ENCODE measurements around the gene TAF1A. TPM values are rescaled to one million over a fixed set of nuclear protein-coding genes. Genes with fewer than 3 reads are reported as not detected.

TAF1A gene
- polyA plus RNA-seq (ENCODE audit: low read depth in 6 of 6): 10 to 100 TPM in 5 of 6 donors, 1 to 10 TPM in 1; 4.5 to 23.0 (median 15.1) TPM

DNA sequence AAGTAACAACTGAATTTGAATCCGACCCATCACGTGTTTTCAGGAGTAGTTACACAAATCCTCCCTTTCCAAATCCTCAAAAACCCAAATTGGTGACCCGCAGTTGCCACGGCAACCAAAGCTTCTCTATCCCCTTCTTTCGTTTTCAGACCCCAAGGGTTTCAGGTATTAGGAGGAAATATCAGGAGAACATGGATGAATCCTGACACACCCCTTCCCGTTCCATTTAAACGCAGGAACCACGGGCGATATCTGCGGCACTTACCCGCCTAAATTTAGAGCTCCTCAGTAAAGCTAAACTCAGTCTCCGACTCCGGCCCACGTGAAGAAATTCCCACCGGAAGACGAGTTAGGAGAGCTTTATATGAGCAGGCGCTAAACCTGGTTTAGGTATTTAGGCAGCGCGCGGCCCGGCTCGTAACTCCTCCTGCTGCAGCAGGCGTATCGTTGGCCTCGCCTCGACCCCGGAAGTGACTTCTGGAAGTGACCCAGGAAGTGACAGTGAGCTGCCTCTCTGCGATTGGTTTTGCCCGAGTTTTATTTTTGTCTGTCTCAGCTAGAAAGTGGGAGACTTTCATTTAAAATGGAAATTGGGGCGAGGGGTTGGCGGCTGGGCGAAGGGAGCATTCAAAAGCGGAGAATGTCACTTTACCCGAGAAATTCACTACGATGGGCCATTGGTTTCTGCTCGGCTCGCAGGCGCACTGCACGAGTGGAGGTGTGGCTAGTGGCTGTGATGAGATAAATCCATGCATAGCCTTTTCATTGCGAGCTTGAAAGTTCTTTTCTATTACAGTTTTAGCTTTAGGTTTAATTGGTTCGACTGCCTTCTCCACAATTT lies at the start of gene TAF1A:
Gene TAF1A (minus strand): TSS at position 472 of the 841 bp plus-strand sequence.
- ATAC-seq (ENCODE audit: low read depth in 2 of 2): peak; percentile 100
- H3K4me1 Mint-ChIP-seq: peaks cover 35 to 49% (median 46%) of the 10 kb centered on the region in 3 donors
- H3K36me3 Mint-ChIP-seq: no peaks in the 10 kb centered on the region

DNA sequence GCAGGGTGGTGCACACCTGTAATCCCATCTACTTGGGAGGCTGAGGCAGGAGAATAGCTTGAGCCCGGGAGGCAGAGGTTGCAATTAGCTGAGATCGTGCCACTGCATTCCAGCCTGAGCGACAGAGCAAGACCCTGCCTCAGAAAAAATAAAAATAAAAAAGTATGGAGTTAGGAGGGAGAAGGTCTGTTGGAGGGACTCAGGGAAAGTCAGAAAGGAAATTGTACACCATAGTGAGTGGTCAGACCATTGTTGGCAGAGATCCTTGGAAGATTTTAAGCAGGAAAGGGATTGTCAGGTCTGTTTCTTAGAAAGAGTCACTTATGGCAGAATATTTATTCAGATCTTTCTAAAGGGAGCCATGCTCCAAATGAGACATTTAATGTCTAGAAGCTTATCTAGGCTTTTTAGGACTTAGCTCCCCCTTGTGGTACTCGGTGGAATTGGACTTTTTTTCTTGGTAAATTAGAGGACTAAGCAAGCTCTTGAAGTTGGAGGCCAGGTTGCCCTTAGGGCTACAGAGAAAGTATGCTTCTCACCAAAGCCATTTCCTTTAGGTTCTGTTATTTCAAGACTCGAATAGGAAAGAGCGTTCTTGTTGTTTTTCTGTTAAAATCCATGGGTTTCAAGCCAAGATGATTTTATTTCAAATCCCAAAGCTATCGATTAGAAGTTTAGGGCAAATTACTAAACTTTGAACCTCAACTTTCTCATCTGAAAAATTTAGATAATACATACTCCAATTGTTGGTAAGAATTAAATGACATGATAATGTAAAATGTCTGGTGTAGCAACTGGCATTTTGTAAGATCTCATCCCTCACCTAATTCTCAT lies 44.7 kb upstream of the TAF1A start:
- Mint-ChIP-seq H3K36me3 (peaks cover 13 to 17% of the 10 kb centered on the region in 2 donors), H3K4me3 (peak overlapping the region in 4 of 8 donors; percentile 1 to 29 (median 19)), H3K9me3 (no peaks in the 10 kb centered on the region), H3K27me3 (no peaks in the 10 kb centered on the region), H3K4me1 (peaks cover 7 to 23% (median 17%) of the 10 kb centered on the region in 3 donors), H3K27ac (peak overlapping the region in 3 of 6 donors; percentile 29 to 71 (median 64))
- peak; percentile 75 for DNase-seq
- peak; percentile 79 to 85 for ATAC-seq (ENCODE audit: low read depth in 2 of 2)

More for the DNA sequence above, at the start of gene TAF1A:
- Mint-ChIP-seq H3K27me3 (no peaks in the 10 kb centered on the region), H3K27ac (peak within 1 kb of the TSS; percentile 91 to 99 (median 98)), H3K9me3 (no peaks in the 10 kb centered on the region), H3K4me3 (peak within 1 kb of the TSS; percentile 92 to 99 (median 98))
- peak; percentile 80 for DNase-seq

DNA sequence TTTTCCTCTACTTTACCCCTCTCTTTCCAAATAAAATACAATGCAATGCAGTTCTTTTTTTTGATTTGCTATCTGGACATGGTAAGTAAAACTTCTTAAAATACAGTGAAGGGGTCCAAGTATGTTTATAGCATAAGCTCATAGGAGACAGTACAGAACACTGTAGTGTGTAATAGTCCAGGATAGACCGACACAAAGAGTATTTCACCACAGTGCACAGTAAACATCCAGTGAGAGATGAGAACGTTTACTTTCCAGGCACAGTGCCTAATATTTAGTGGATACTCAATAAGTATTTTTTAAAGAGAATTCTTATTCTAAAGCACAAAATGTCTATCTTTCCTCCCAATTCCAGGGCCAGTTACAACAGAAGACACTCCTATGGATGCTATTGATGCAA lies 43.0 kb upstream of the TAF1A start:
- no peaks in the 10 kb centered on the region for H3K27me3 Mint-ChIP-seq
- peak overlapping the region in 1 of 8 donors; percentile 3 for H3K4me3 Mint-ChIP-seq
- no peaks in the 10 kb centered on the region for H3K9me3 Mint-ChIP-seq
- peaks cover 20 to 24% of the 10 kb centered on the region in 2 donors for H3K36me3 Mint-ChIP-seq
- peaks cover 7 to 23% (median 17%) of the 10 kb centered on the region in 3 donors for H3K4me1 Mint-ChIP-seq
- no peak for DNase-seq
- ATAC-seq (ENCODE audit: low read depth in 2 of 2): no peak
- H3K27ac Mint-ChIP-seq: no peak overlapping the region

DNA sequence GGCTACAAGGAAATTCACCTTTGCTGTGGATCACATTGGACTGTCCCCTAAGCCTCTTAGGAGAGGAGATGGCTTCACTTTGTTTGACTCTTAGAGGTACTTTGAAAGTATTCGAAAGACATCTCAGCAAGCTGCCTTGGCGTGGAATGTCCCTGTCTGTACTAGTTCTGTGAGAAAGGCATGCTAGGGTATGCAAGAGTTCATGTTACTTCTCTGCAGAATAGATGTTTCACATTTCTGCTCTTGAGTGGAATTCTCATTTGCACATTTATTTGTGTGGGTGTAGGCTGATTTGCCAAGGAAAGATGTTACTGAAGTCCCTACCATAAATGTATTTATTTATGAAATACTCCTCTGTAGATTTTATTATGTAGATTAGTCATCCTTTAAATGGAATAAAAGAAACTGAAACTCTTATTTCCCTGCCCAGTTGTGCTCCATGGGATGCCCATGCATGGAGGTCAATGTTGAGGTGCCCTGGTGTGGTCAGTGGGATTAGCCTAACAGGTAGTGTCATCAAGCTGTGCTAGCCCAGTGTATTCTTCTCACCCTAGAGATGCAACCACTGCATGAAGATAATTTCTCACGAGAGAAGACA lies 42.0 kb upstream of the TAF1A start:
- peaks cover 24 to 28% of the 10 kb centered on the region in 2 donors for H3K36me3 Mint-ChIP-seq
- H3K4me1 Mint-ChIP-seq: peaks cover 7 to 23% (median 17%) of the 10 kb centered on the region in 3 donors
- no peaks in the 10 kb centered on the region for H3K27me3 Mint-ChIP-seq
- H3K4me3 Mint-ChIP-seq: no peak overlapping the region
- no peaks in the 10 kb centered on the region for H3K9me3 Mint-ChIP-seq
- ATAC-seq (ENCODE audit: low read depth in 2 of 2) (no peak), DNase-seq (no peak)
- H3K27ac Mint-ChIP-seq: no peak overlapping the region

DNA sequence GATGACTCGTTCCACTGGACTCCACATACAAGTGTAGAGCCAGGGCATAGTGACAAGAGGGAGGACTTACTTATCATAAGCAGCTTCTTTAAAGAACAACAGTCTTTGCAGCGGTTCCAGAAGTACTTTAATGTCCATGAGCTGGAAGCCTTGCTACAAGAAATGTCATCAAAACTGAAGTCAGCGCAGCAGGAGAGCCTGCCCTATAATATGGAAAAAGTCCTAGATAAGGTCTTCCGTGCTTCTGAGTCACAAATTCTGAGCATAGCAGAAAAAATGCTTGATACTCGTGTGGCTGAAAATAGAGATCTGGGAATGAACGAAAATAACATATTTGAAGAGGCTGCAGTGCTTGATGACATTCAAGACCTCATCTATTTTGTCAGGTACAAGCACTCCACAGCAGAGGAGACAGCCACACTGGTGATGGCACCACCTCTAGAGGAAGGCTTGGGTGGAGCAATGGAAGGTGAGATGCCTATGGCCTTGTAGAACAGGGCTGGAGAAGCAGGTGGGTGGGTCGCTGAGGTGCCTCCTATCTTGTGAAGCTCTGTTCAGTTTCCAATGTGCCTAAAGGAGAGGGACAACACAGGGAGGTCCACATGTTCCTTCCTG lies 40.3 kb upstream of the TAF1A start:
- H3K27me3 Mint-ChIP-seq: no peaks in the 10 kb centered on the region
- peaks cover 23 to 28% of the 10 kb centered on the region in 2 donors for H3K36me3 Mint-ChIP-seq
- DNase-seq (no peak), ATAC-seq (ENCODE audit: low read depth in 2 of 2) (no peak)
- H3K27ac Mint-ChIP-seq: no peak overlapping the region
- no peak overlapping the region for H3K4me3 Mint-ChIP-seq
- H3K4me1 Mint-ChIP-seq: peaks cover 7 to 23% (median 17%) of the 10 kb centered on the region in 3 donors
- H3K9me3 Mint-ChIP-seq: no peaks in the 10 kb centered on the region

DNA sequence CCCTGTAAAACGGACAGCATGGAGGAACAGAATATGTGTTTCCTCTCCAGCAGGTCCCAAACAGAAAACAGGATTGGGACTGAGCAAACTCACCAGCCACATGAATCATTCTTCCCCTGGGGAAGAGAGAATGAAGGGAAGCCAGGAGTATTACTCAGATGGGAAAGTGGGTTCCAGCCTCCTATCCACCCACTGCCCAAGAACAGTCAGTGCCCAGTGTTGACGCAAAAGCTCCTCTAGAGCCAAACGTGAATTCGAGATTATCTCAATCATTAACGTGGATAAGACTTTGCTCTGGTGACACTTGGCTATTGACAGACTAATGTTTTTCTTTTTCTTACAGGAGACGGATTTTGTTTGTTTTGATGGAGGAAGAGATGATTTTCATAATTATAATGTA lies 37.5 kb upstream of the TAF1A start:
- DNase-seq (no peak), ATAC-seq (ENCODE audit: low read depth in 2 of 2) (no peak)
- Mint-ChIP-seq H3K4me3 (no peak overlapping the region), H3K36me3 (peaks cover 29 to 42% of the 10 kb centered on the region in 2 donors), H3K4me1 (peaks cover 2 to 8% (median 5%) of the 10 kb centered on the region in 3 donors), H3K27me3 (no peaks in the 10 kb centered on the region), H3K27ac (peak overlapping the region in 2 of 6 donors; percentile 9 to 59), H3K9me3 (no peaks in the 10 kb centered on the region)

DNA sequence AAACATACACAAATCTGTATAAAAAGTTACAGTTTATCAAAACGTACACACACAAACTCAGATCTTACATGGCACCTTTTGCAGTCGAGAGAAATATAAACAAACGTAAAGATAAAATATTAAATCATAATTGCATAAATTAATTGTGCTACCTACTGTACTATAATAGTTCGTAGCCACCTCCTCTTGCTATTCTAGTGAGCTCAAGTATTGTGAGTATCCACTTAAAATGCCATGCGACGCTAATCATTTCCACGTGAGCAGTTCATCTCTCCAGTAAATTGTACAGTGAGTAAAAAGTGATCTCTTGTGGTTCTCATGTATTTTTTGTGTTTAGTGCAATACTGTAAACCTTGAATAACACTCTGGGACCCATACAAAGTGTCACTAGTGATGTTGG lies 34.5 kb upstream of the TAF1A start:
- no peak for ATAC-seq (ENCODE audit: low read depth in 2 of 2)
- no peak overlapping the region for H3K4me3 Mint-ChIP-seq
- no peaks in the 10 kb centered on the region for H3K9me3 Mint-ChIP-seq
- peaks cover 10 to 28% (median 12%) of the 10 kb centered on the region in 3 donors for H3K4me1 Mint-ChIP-seq
- H3K27me3 Mint-ChIP-seq: no peaks in the 10 kb centered on the region
- H3K27ac Mint-ChIP-seq: no peak overlapping the region
- DNase-seq: no peak
- H3K36me3 Mint-ChIP-seq: peaks cover 23 to 36% of the 10 kb centered on the region in 2 donors

DNA sequence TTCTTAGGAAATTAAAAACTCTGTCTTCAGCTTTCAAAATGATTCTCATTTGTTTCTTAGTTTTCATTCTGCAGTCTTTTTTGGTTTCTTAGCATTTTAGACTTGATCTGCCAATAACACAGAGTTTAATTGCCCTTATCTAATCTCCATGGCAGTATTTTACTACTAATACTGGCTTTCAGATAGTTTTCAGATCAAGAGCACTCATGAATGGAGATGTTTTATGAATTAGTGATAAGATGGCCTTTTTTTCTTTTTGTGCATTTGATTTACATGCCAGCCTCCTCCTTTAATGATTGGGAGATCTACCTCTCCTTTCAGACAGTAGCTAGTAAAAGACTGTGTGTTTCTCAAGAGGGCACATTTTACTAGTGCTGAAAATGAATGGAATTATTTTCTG lies 33.7 kb upstream of the TAF1A start:
- Mint-ChIP-seq H3K9me3 (no peaks in the 10 kb centered on the region), H3K36me3 (peaks cover 17 to 29% of the 10 kb centered on the region in 2 donors), H3K27me3 (no peaks in the 10 kb centered on the region), H3K4me1 (peaks cover 15 to 34% (median 20%) of the 10 kb centered on the region in 3 donors), H3K4me3 (peak overlapping the region in 1 of 8 donors; percentile 49), H3K27ac (no peak overlapping the region)
- ATAC-seq (ENCODE audit: low read depth in 2 of 2): no peak
- no peak for DNase-seq

DNA sequence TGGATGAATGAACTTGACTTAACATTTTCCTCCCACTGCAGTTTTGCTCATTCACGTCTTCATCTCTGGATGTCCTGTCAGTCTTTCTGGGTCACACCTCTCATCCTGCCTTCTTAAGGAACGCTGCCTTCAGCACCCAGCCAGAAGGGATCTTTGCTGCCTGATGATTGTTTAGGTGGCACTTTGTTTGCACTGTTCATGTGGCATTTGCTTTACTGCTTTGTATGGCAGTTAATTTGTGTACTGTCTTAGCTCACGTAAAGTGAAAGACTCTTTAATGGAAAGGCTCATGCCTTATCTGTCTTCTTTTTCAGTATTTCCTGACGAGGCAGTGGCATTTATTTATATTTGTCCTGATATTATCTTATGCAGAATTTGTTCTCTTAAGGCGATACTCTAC lies 33.0 kb upstream of the TAF1A start:
- Mint-ChIP-seq H3K27me3 (no peaks in the 10 kb centered on the region), H3K9me3 (no peaks in the 10 kb centered on the region), H3K4me1 (peaks cover 15 to 34% (median 20%) of the 10 kb centered on the region in 3 donors), H3K36me3 (peaks cover 10 to 22% of the 10 kb centered on the region in 2 donors), H3K27ac (peak overlapping the region in 1 of 6 donors; percentile 21), H3K4me3 (peak overlapping the region in 1 of 8 donors; percentile 49)
- no peak for ATAC-seq (ENCODE audit: low read depth in 2 of 2)
- DNase-seq: no peak

DNA sequence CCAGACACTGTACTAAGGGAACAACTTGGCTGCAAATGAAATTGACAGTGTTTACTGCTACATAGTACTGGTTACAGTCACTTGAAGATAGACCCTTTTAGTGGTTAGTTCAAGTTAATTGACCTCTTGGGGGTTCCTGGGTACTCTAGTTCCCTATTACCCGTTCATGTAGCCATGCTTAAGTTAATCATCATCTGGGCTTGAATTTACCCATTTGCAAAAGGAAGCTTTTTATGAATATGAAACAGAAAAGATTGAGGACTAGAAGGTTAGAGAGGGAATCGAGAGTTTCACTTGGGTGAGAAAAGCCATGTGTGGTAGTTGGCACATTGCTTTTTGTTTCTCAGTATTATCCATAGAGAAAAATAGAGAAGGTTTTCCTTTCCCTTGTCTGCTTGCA lies 30.8 kb upstream of the TAF1A start:
- no peaks in the 10 kb centered on the region for H3K9me3 Mint-ChIP-seq
- H3K4me3 Mint-ChIP-seq: peak overlapping the region in 1 of 8 donors; percentile 94
- peak overlapping the region in 1 of 6 donors; percentile 9 for H3K27ac Mint-ChIP-seq
- no peak for DNase-seq
- no peak for ATAC-seq (ENCODE audit: low read depth in 2 of 2)
- H3K27me3 Mint-ChIP-seq: peaks cover 1 to 4% (median 2%) of the 10 kb centered on the region in 3 donors
- peaks cover 15 to 42% (median 27%) of the 10 kb centered on the region in 3 donors for H3K4me1 Mint-ChIP-seq
- H3K36me3 Mint-ChIP-seq: peaks cover 5 to 14% of the 10 kb centered on the region in 2 donors

DNA sequence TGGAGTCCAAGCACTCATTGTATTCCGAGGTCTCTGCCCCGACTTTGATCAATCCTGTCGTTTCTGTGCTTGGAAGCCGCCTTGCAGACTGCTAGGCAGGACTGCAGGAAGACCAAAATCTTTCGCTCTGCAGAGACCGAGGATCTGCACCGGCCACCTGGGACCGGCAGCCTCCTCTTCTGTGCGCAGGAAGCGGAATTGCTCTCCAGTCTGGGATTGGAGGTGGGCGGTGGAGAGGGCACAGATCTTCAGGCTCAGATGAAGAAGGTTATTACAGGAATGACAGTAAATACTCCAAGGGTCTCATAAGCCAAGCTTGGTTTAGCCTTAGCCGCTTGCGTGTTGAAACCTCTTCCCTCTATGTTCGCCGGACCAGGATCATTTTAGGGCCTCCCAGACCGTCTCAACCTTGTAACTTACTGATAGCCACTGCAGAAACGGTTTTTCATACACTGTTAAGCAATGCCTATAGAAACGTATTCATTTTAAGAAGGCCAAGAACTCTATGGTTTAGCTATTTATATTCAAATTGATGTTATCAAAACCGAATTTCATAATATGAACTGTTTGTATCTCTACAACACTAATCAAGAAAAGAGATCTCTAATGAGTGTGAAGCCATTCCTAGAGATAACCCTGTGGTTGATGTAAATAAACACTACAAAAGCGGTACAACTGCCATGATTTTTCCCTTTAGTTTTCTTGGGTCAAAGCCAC lies 29.3 kb upstream of the TAF1A start:
- H3K36me3 Mint-ChIP-seq: peaks cover 5 to 14% of the 10 kb centered on the region in 2 donors
- ATAC-seq (ENCODE audit: low read depth in 2 of 2) (no peak), DNase-seq (no peak)
- peak overlapping the region; percentile 83 to 95 (median 92) for H3K4me3 Mint-ChIP-seq
- H3K9me3 Mint-ChIP-seq: no peaks in the 10 kb centered on the region
- peaks cover 10 to 13% (median 13%) of the 10 kb centered on the region in 3 donors for H3K27me3 Mint-ChIP-seq
- peaks cover 15 to 42% (median 27%) of the 10 kb centered on the region in 3 donors for H3K4me1 Mint-ChIP-seq
- H3K27ac Mint-ChIP-seq: peak overlapping the region; percentile 12 to 97 (median 92)

Data from naive B cell (primary cell).